ENCODE results near the gene ACVR1B. TPM values are rescaled to one million over a fixed set of nuclear protein-coding genes. Genes with fewer than 3 reads are reported as not detected.

Gene ACVR1B
- total and polyA plus RNA-seq, 2 of the 8 experiments (the other 6 are each of a cell fraction or from before 2014, with no cell fraction given) = 16.0 to 19.2 TPM

- H2BK20ac ChIP-seq (ENCODE audit: low read length) = no peak overlapping the region
- H4K5ac ChIP-seq (ENCODE audit: insufficient read length, low read depth, low read length) = no peak overlapping the region
- H2BK12ac ChIP-seq (ENCODE audit: low read depth, low read length) = no peak overlapping the region
- DNase-seq (ENCODE audit: low read depth in 1 of 2, low spot score in 2 of 2) (no peak), FAIRE-seq (no peak)
- H3K23ac ChIP-seq (ENCODE audit: insufficient read length) = no peak overlapping the region
- H3K4me2 ChIP-seq (ENCODE audit: insufficient read depth in 1 of 2, low read depth in 2 of 2, low read length in 2 of 2) = peak overlapping the region in 1 of 2 experiments; percentile 48; a peak in 1 of 4 replicates
- H3K36me3 ChIP-seq (ENCODE audit: control insufficient read depth in 2 of 4, insufficient read depth in 4 of 4, low read length in 3 of 4) = peaks cover 0 to 3% (median 0%) of the 10 kb centered on the region in 4 experiments; a peak in 1 of 8 replicates
- H3K18ac ChIP-seq (ENCODE audit: extremely low read depth, low read length) = no peak overlapping the region
- no peak overlapping the region for H4K8ac ChIP-seq (ENCODE audit: extremely low read depth, insufficient read depth, low read length)
- H3K4me3 ChIP-seq (ENCODE audit: extremely low read depth in 1 of 4, insufficient read depth in 2 of 4, low read depth in 3 of 4, low read length in 4 of 4) = no peak overlapping the region
- no peaks in the 10 kb centered on the region for H4K20me1 ChIP-seq (replicated peaks in 1 of 2; ENCODE audit: control insufficient read depth in 1 of 2, insufficient read depth in 2 of 2, low read length in 2 of 2)
- no peak overlapping the region for H3K9ac ChIP-seq (replicated peaks in 1 of 4; ENCODE audit: extremely low read depth in 1 of 4, low read depth in 3 of 4, low read length in 3 of 4)
- H3K27ac ChIP-seq (ENCODE audit: low read depth, low read length) = no peak overlapping the region
- H3K14ac ChIP-seq (ENCODE audit: insufficient read length) = no peak overlapping the region
- TF ChIP-seq CREB1 (IDR thresholded peaks at IDR 0.05) (no peak), POLR2AphosphoS5 (IDR thresholded peaks at IDR 0.05; ENCODE audit: low read depth, low read length) (no peak), HDAC6 (IDR thresholded peaks at IDR 0.05; ENCODE audit: low read depth, low read length) (no peak), CBX8 (IDR thresholded peaks at IDR 0.05; ENCODE audit: borderline replicate concordance, low read depth, low read length) (no peak), POLR2A (IDR thresholded peaks at IDR 0.05; ENCODE audit: control extremely low read depth in 1 of 2, low read depth in 2 of 2, low read length in 2 of 2) (no peak)
- no peak overlapping the region for H2BK5ac ChIP-seq (ENCODE audit: low read depth, low read length)
- H3K9me3 ChIP-seq (ENCODE audit: insufficient read depth in 2 of 2, low read depth in 1 of 2, low read length in 1 of 2) = no peaks in the 10 kb centered on the region
- ChIA-PET POLR2A (ENCODE audit: partially characterized antibody) (interaction anchor here (1.3 to 1.8 kb wide), 2 partner anchors 11 to 49 kb away, joined by 4 to 5 read pairs; no protein-coding TSS in a partner anchor), CTCF (ENCODE audit: partially characterized antibody) (interaction anchor here (0.6 to 12.7 kb wide), 7 partner anchors 10 to 114 kb away, joined by 3 to 234 read pairs (median 5); no protein-coding TSS in a partner anchor)
- no peaks in the 10 kb centered on the region for H3K4me1 ChIP-seq (replicated peaks in 1 of 4; ENCODE audit: control insufficient read depth in 3 of 4, insufficient read depth in 4 of 4, low read length in 3 of 4)
- H2BK120ac ChIP-seq (replicated peaks; ENCODE audit: low read depth, low read length) = no peak overlapping the region
- H2BK15ac ChIP-seq (ENCODE audit: low read length) = 0 out of 2 replicates have a peak overlapping the region, but pooled peaks have one; percentile 81
- no peak overlapping the region for H3K4ac ChIP-seq (replicated peaks; ENCODE audit: insufficient read length, low read depth, low read length)
- H2AFZ ChIP-seq (ENCODE audit: low read length) = 0 out of 2 replicates have a peak overlapping the region, but pooled peaks have one; percentile 51
- peaks cover 6% of the 10 kb centered on the region for H3K23me2 ChIP-seq (ENCODE audit: low read depth, low read length)
- H3K79me2 ChIP-seq (ENCODE audit: control insufficient read depth in 1 of 2, insufficient read depth in 2 of 2, low read length in 2 of 2) = no peaks in the 10 kb centered on the region
- 80% methylated on average over 18 of the region's 18 CpGs; no CpG with 5 or more reads in 1 of the 2 experiments for whole genome bisulfite sequencing, 2 experiments (ENCODE audit: extremely low coverage in 1 of 2, insufficient coverage in 1 of 2, insufficient read length in 1 of 2, insufficient replicate concordance in 2 of 2, low coverage in 1 of 2, low lambda C conversion rate in 2 of 2, missing lambda C conversion rate in 1 of 2)
- no peak overlapping the region for H2AK5ac ChIP-seq (ENCODE audit: low read depth, low read length)
- H3K27me3 ChIP-seq (replicated peaks in 1 of 4; ENCODE audit: control insufficient read depth in 3 of 4, extremely low read depth in 1 of 4, insufficient read depth in 3 of 4, low read length in 3 of 4) = peaks cover 4 to 25% (median 20%) of the 10 kb centered on the region in 4 experiments
- no peak overlapping the region for H3K56ac ChIP-seq (replicated peaks; ENCODE audit: insufficient read length, low read depth, low read length)
- H4K91ac ChIP-seq (replicated peaks; ENCODE audit: insufficient read length, low read length) = no peak overlapping the region
- H3K79me1 ChIP-seq (ENCODE audit: low read depth, low read length) = no peaks in the 10 kb centered on the region
Measured at GRCh38 chr12:51905471-51906429, 45.7 kb upstream of the ACVR1B start.
